GM12878 (cell line): Measurements from ENCODE around the gene DCST1. TPM values are rescaled to one million over a fixed set of nuclear protein-coding genes. Genes with fewer than 3 reads are reported as not detected.

ENCODE experiments used
- ATAC-seq: fragments of 200-7000 bp; cut with Tn5 transposase; 3 replicates; pipeline ENCODE4 v1.9.1; 2020; ENCODE audit warnings: mild to moderate bottlenecking, moderate library complexity
- BruUV-seq: library from RNA; stranded (reverse); fragments of 400-500 nt; replicated peaks from 2 replicates; lab custom pipeline; 2021; lab: Mats Ljungman, UMichigan
- CTCF ChIA-PET: fragments of 300-600 bp; sonication (Branson Sonifier 250); formaldehyde crosslinking; extraction: SDS; loops from one replicate; lab custom pipeline; 2021; ENCODE audit warnings: inconsistent platforms; lab: Yijun Ruan, JAX
- POLR2A ChIA-PET: fragments of 350-600 bp; formaldehyde crosslinking; extraction: SDS; loops from one replicate; lab custom pipeline; 2021; ENCODE audit warnings: inconsistent platforms; lab: Charles Lee
- RAD21 ChIA-PET: fragments of 300-600 bp; sonication (Branson Sonifier 250); formaldehyde crosslinking; loops from one replicate; lab custom pipeline; 2023; ENCODE audit warnings: antibody characterized with exemption; ENCODE audit not compliant: unreplicated experiment; lab: Charles Lee
- SMC1A ChIA-PET: fragments of 300-600 bp; sonication (Branson Sonifier 250); formaldehyde crosslinking; loops from one replicate; lab custom pipeline; 2023; ENCODE audit not compliant: unreplicated experiment, uncharacterized antibody; lab: Charles Lee
- DNase-seq: peaks from one replicate; pipeline ENCODE4 v3.0.0-alpha.2; 2011; ENCODE audit warnings: low read depth, low spot score
- FAIRE-seq: peaks from 3 replicates; lab custom pipeline; 2011; peaks lifted over from hg19 to GRCh38; lab: Jason Lieb, UNC
- H2AFZ ChIP-seq: 2 replicates; pipeline ENCODE4 v1.6.0; 2011; ENCODE audit warnings: low read depth, low read length, control low read depth; ENCODE audit not compliant: control insufficient read depth
- H3K27ac ChIP-seq: 2 replicates; pipeline ENCODE4 v1.5.1; 2011; ENCODE audit warnings: control low read depth; ENCODE audit not compliant: control insufficient read depth, insufficient read depth
- H3K27me3 ChIP-seq, 2 experiments: replicated peaks in 1 of 2; 2 replicates each; pipeline versions ENCODE4 v1.6.0 to v1.6.1; 2011; ENCODE audit warnings: low read length in 1 of 2; ENCODE audit not compliant: control insufficient read depth in 2 of 2, insufficient read depth in 2 of 2
- H3K36me3 ChIP-seq, 2 experiments: 2 replicates each; pipeline ENCODE4 v1.5.1; 2011; ENCODE audit warnings: low read length in 1 of 2; ENCODE audit not compliant: control insufficient read depth in 2 of 2, insufficient read depth in 2 of 2
- H3K4me1 ChIP-seq: 2 replicates; pipeline ENCODE4 v1.6.1; 2011; ENCODE audit warnings: mild to moderate bottlenecking, low read length, moderate library complexity, mixed read lengths; ENCODE audit not compliant: control insufficient read depth, insufficient read depth
- H3K4me2 ChIP-seq: 2 replicates; pipeline ENCODE4 v1.6.0; 2011; ENCODE audit warnings: control low read depth; ENCODE audit not compliant: control insufficient read depth, insufficient read depth
- H3K4me3 ChIP-seq: fragments of 200-600 bp; sonication (generic); 2 replicates; pipeline ENCODE4 v1.5.1; 2016
- H3K79me2 ChIP-seq: 2 replicates; pipeline ENCODE4 v1.6.0; 2011; ENCODE audit warnings: low read length; ENCODE audit not compliant: control insufficient read depth, insufficient read depth
- H3K9ac ChIP-seq: 2 replicates; pipeline ENCODE4 v1.8.0; 2011; ENCODE audit warnings: low read length, control low read depth, mixed read lengths; ENCODE audit not compliant: control insufficient read depth, insufficient read depth
- H3K9me3 ChIP-seq: replicated peaks from 3 replicates; pipeline ENCODE4 v1.5.1; 2011; ENCODE audit warnings: mild to moderate bottlenecking, low read length; ENCODE audit not compliant: control insufficient read depth, insufficient read depth
- H4K20me1 ChIP-seq: 2 replicates; pipeline ENCODE4 v1.6.0; 2011; ENCODE audit not compliant: control insufficient read depth, insufficient read depth
- CBFB ChIP-seq: IDR thresholded peaks from 2 replicates; pipeline ENCODE4 v1.6.1; 2016; ENCODE audit warnings: antibody characterized with exemption, low read depth
- HDAC2 ChIP-seq: fragments of 200-600 bp; sonication (generic); IDR thresholded peaks from 2 replicates; pipeline ENCODE4 v1.6.1; 2017
- MLLT1 ChIP-seq: fragments of 450-650 bp; IDR thresholded peaks from 2 replicates; pipeline ENCODE4 v1.6.1; 2016; ENCODE audit warnings: mild to moderate bottlenecking
- NBN ChIP-seq: fragments of 450-650 bp; IDR thresholded peaks from 2 replicates; pipeline ENCODE4 v1.6.1; 2016
- POLR2A ChIP-seq: IDR thresholded peaks from 2 replicates; pipeline ENCODE4 v1.6.1; 2011; ENCODE audit warnings: low read depth, mild to moderate bottlenecking, low read length
- RELB ChIP-seq: fragments of 450-650 bp; IDR thresholded peaks from 2 replicates; pipeline ENCODE4 v1.6.1; 2017; ENCODE audit warnings: low read depth, mild to moderate bottlenecking, moderate library complexity
- SIN3A ChIP-seq: IDR thresholded peaks from 2 replicates; pipeline ENCODE4 v1.6.1; 2012; ENCODE audit warnings: low read depth, low read length, improper control_type of control experiment
- WGBS: methylation state at CpG from one replicate; pipeline ENCODE4 v1.1.6; 2016; ENCODE audit warnings: low lambda C conversion rate; ENCODE audit not compliant: insufficient replicate concordance, insufficient coverage; ENCODE audit errors: missing lambda C conversion rate; 5-methylcytosine and 5-hydroxymethylcytosine counted together
- in situ Hi-C: fragments of 300-500 bp; cut with MboI; formaldehyde crosslinking; loops from 9 replicates; pipeline ENCODE4 v1.14.3; 2018; ENCODE audit warnings: mixed read lengths
- intact Hi-C: fragments of 100-400 bp; cut with micrococcal nuclease; formaldehyde crosslinking; loops from one replicate; pipeline ENCODE4 v1.14.2; 2022; ENCODE audit not compliant: unreplicated experiment
- polyA plus RNA-seq, 11 experiments: library from polyadenylated mRNA; depleted of rRNA in 4 of 11; unstranded in 6 of 11; stranded (reverse) in 5 of 11; fragments of >200 nt; fragmentation: Nextera tagmentation in 4 of 11; fragmentation: Illumina TruSeq in 1 of 11; extraction: Ambion mirVana in 4 of 11; extraction: Trizol in 1 of 11; gene quantifications; 1 replicate in 1 of 11; 2 replicates in 10 of 11; pipeline versions ENCODE4 v1.2.1 to v1.2.3, GENCODE V29; 2011 to 2016; ENCODE audit warnings: inconsistent platforms in 2 of 11, missing spikeins in 2 of 11, low read depth in 1 of 11
- total RNA-seq, 4 experiments: library from RNA; depleted of rRNA in 3 of 4; stranded (reverse); fragments of >200 nt in 3 of 4; fragmentation: Illumina TruSeq in 1 of 4; extraction: Trizol in 1 of 4; gene quantifications; 2 replicates each; pipeline versions ENCODE4 v1.2.1 to v1.2.3, GENCODE V29; 2013 to 2021
- TF ChIP-seq, protein P1 (sequence below): fragments of 450-650 bp; IDR thresholded peaks from 2 replicates; pipeline ENCODE4 v1.6.1; 2017; ENCODE audit warnings: mild to moderate bottlenecking, moderate library complexity
- TF ChIP-seq, protein P2 (sequence below): IDR thresholded peaks from 2 replicates; pipeline ENCODE4 v1.6.1; 2012; ENCODE audit warnings: low read length, inconsistent platforms

Gene DCST1
- total and polyA plus RNA-seq, 10 of the 15 experiments (the other 5 are each of a cell fraction or from before 2014, with no cell fraction given), result not detected

DNA sequence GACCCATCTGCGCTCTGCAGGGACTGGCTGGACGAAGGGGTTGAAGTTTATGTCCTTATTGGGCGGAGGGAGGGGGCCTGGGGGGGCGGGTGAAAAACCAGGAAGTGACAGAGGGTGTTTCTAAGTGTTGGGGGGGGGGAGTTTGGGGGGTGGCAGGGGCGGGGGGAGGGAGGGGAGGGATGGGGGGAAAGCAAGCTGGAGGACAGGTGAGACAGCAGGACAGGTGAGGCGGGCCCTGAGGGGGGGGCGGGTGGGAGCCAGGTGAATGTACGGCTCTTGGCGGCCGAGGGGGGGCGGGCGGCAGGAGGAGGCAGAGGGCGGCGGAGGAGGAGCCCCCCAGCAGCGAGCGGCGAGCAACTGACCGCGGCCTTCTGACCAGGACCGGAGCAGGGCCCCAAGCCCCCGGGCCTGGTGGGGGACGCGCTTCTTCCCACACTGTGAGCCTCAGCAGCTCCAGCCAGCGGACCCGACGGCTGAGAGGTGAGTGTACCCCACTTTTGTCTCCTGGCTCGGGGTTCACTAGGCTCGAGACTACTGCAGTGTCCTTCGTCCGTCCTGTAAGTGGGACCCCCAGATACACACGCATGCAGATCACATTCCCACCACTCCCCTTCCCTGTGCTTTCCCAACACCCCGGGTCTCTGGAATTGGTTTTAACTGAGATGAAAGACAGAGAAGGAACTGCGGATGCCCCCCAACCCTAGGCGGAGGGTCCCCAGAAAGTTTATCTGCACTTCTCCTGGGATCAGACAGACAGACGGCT, 31.0 kb upstream of the DCST1 start, which contains the start of gene ZBTB7B (continued):
- TF ChIP-seq RELB, result no peak
- TF ChIP-seq, protein P1, sequence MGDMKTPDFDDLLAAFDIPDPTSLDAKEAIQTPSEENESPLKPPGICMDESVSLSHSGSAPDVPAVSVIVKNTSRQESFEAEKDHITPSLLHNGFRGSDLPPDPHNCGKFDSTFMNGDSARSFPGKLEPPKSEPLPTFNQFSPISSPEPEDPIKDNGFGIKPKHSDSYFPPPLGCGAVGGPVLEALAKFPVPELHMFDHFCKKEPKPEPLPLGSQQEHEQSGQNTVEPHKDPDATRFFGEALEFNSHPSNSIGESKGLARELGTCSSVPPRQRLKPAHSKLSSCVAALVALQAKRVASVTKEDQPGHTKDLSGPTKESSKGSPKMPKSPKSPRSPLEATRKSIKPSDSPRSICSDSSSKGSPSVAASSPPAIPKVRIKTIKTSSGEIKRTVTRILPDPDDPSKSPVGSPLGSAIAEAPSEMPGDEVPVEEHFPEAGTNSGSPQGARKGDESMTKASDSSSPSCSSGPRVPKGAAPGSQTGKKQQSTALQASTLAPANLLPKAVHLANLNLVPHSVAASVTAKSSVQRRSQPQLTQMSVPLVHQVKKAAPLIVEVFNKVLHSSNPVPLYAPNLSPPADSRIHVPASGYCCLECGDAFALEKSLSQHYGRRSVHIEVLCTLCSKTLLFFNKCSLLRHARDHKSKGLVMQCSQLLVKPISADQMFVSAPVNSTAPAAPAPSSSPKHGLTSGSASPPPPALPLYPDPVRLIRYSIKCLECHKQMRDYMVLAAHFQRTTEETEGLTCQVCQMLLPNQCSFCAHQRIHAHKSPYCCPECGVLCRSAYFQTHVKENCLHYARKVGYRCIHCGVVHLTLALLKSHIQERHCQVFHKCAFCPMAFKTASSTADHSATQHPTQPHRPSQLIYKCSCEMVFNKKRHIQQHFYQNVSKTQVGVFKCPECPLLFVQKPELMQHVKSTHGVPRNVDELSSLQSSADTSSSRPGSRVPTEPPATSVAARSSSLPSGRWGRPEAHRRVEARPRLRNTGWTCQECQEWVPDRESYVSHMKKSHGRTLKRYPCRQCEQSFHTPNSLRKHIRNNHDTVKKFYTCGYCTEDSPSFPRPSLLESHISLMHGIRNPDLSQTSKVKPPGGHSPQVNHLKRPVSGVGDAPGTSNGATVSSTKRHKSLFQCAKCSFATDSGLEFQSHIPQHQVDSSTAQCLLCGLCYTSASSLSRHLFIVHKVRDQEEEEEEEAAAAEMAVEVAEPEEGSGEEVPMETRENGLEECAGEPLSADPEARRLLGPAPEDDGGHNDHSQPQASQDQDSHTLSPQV, result no peak

GRCh38 chr1:155003227-155003765, 30.3 kb upstream of the DCST1 start:
- H3K79me2 ChIP-seq, result peaks cover 57% of the 10 kb centered on the region
- H3K4me2 ChIP-seq, result peak overlapping the region; percentile 98
- H3K9ac ChIP-seq, result peak overlapping the region; percentile 85
- WGBS, result under 1% methylated on average over 25 of the region's 37 CpGs
- RAD21 ChIA-PET, result interaction anchor here (1.1 to 3.3 kb wide), 4 partner anchors 12 to 82 kb away, joined by 4 to 14 read pairs (median 4); partner anchors contain the start of gene PBXIP1
- ATAC-seq (no peak), FAIRE-seq (no peak), DNase-seq (no peak)
- BruUV-seq, result TSS peak; percentile 28
- POLR2A ChIA-PET, result interaction anchor here (0.8 to 1.9 kb wide), 7 partner anchors 15 to 59 kb away, joined by 3 to 8 read pairs (median 4); partner anchors contain the start of gene SHC1
- 0 out of 2 replicates have a peak, but pooled peaks cover 3% of the 10 kb centered on the region for H4K20me1 ChIP-seq
- in situ Hi-C loops, result no loop called here
- CTCF ChIA-PET, result interaction anchor here (0.8 to 2.1 kb wide), 2 partner anchors 14 to 19 kb away, joined by 5 to 18 read pairs; no protein-coding TSS in a partner anchor
- no peaks in the 10 kb centered on the region; a peak in 1 of 4 replicates for H3K36me3 ChIP-seq
- TF ChIP-seq CBFB (no peak), HDAC2 (no peak), SIN3A (peak; percentile 38; the same call in 1 of the 2 replicates), POLR2A (peak; percentile 44; the same call in 1 of the 2 replicates), MLLT1 (peak; percentile 37; the same call in 1 of the 2 replicates), NBN (0 out of 2 replicates have a peak, but pooled peaks have one; percentile 8)
- TF ChIP-seq, protein P2, sequence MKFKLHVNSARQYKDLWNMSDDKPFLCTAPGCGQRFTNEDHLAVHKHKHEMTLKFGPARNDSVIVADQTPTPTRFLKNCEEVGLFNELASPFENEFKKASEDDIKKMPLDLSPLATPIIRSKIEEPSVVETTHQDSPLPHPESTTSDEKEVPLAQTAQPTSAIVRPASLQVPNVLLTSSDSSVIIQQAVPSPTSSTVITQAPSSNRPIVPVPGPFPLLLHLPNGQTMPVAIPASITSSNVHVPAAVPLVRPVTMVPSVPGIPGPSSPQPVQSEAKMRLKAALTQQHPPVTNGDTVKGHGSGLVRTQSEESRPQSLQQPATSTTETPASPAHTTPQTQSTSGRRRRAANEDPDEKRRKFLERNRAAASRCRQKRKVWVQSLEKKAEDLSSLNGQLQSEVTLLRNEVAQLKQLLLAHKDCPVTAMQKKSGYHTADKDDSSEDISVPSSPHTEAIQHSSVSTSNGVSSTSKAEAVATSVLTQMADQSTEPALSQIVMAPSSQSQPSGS, result no peak
- TF ChIP-seq, all 136 proteins: peak for 4
- Histone ChIP-seq H3K27ac (peak overlapping the region; percentile 91), H3K27me3 (no peaks in the 10 kb centered on the region), H3K4me1 (peaks cover 38% of the 10 kb centered on the region), H3K9me3 (no peaks in the 10 kb centered on the region), H2AFZ (peak overlapping the region; percentile 48; the same call in 1 of the 2 replicates), H3K4me3 (peak overlapping the region; percentile 99)
- intact Hi-C loops, result loop anchor here (2.0 to 5.0 kb wide), 2 partner anchors 14 to 41 kb away; partner anchors contain the start of gene PYGO2
- SMC1A ChIA-PET, result interaction anchor here (1.2 to 1.4 kb wide), 4 partner anchors 9 to 30 kb away, joined by 3 to 4 read pairs (median 4); no protein-coding TSS in a partner anchor
